HCT116 (cell line): ENCODE measurements around the gene OR2V2.

Experiments used
- EZH2phosphoT487 ChIP-seq: fragments of 200-600 bp; IDR thresholded peaks from 2 replicates; pipeline ENCODE4 v1.6.1; 2018; ENCODE audit warnings: antibody characterized with exemption, borderline replicate concordance
- JUND ChIP-seq: IDR thresholded peaks from 2 replicates; pipeline ENCODE4 v1.6.1; 2012
- POLR2A ChIP-seq: IDR thresholded peaks from 2 replicates; pipeline ENCODE4 v1.7.0; 2011; ENCODE audit warnings: borderline replicate concordance; ENCODE audit not compliant: insufficient read depth, insufficient read length; ENCODE audit errors: extremely low read depth
- RAD21 ChIP-seq: IDR thresholded peaks from 2 replicates; pipeline ENCODE4 v1.6.1; 2012; ENCODE audit warnings: low read depth, mild to moderate bottlenecking
- SIN3A ChIP-seq: IDR thresholded peaks from 2 replicates; pipeline ENCODE4 v1.6.1; 2012; ENCODE audit warnings: low read depth
- SRF ChIP-seq: IDR thresholded peaks from 2 replicates; pipeline ENCODE4 v1.6.1; 2012; ENCODE audit warnings: low read depth
- TF ChIP-seq, protein P1 (sequence below), 3 experiments: fragments of 200-600 bp in 1 of 3; sonication (generic) in 1 of 3; IDR thresholded peaks in 2 of 3; conservative IDR thresholded peaks in 1 of 3; 2 replicates each; pipeline ENCODE4 v1.5.1; 2012 to 2017; ENCODE audit warnings: low read depth in 2 of 3, low read length in 2 of 3, antibody characterized with exemption in 1 of 3, borderline replicate concordance in 1 of 3, control low read depth in 1 of 3, mild to moderate bottlenecking in 1 of 3, mixed read lengths in 1 of 3, mixed run types in 1 of 3, moderate library complexity in 1 of 3; ENCODE audit not compliant: insufficient read depth in 1 of 3
- TF ChIP-seq, protein P2 (sequence below): IDR thresholded peaks from 2 replicates; pipeline ENCODE4 v1.6.1; 2012
- TF ChIP-seq, protein P3 (sequence below): IDR thresholded peaks from 2 replicates; pipeline ENCODE4 v1.6.1; 2012; ENCODE audit warnings: low read depth

DNA sequence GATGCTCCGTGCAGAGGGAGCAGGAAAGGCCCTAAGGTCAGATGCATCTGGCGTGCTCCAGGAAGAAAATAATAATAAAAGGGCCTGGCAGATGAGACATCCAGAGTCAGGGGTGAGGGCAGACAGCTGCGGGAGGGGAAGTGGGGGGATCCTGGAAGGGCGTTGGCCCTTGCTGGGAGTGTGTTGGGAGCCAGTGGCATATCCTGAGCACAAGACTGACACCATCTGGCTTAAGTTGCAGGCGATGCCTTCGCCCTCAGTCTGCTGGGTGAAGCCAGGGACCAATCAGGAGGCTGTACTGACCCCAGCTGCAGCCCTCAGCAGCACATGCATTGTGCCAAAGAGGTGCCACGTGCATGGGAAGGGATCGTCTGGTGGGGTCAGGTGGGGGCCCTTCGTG lies 3.8 kb downstream of the OR2V2 start:
- no peak for TF ChIP-seq EZH2phosphoT487
- TF ChIP-seq, protein P1, sequence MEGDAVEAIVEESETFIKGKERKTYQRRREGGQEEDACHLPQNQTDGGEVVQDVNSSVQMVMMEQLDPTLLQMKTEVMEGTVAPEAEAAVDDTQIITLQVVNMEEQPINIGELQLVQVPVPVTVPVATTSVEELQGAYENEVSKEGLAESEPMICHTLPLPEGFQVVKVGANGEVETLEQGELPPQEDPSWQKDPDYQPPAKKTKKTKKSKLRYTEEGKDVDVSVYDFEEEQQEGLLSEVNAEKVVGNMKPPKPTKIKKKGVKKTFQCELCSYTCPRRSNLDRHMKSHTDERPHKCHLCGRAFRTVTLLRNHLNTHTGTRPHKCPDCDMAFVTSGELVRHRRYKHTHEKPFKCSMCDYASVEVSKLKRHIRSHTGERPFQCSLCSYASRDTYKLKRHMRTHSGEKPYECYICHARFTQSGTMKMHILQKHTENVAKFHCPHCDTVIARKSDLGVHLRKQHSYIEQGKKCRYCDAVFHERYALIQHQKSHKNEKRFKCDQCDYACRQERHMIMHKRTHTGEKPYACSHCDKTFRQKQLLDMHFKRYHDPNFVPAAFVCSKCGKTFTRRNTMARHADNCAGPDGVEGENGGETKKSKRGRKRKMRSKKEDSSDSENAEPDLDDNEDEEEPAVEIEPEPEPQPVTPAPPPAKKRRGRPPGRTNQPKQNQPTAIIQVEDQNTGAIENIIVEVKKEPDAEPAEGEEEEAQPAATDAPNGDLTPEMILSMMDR (IDR thresholded peaks at IDR 0.05 in 2 of 3, conservative IDR thresholded peaks at IDR 0.05 in 1 of 3; ENCODE audit: borderline replicate concordance in 1 of 3, insufficient read depth in 1 of 3, low read depth in 2 of 3, low read length in 2 of 3) = 0 out of 6 replicates have a peak, but pooled peaks of 1 of the 3 experiments have one; percentile 14
- no peak for TF ChIP-seq SRF
- no peak for TF ChIP-seq POLR2A
- TF ChIP-seq, protein P2, sequence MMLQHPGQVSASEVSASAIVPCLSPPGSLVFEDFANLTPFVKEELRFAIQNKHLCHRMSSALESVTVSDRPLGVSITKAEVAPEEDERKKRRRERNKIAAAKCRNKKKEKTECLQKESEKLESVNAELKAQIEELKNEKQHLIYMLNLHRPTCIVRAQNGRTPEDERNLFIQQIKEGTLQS = no peak
- TF ChIP-seq SIN3A = no peak
- TF ChIP-seq RAD21 = peak; percentile 61
- TF ChIP-seq, protein P3, sequence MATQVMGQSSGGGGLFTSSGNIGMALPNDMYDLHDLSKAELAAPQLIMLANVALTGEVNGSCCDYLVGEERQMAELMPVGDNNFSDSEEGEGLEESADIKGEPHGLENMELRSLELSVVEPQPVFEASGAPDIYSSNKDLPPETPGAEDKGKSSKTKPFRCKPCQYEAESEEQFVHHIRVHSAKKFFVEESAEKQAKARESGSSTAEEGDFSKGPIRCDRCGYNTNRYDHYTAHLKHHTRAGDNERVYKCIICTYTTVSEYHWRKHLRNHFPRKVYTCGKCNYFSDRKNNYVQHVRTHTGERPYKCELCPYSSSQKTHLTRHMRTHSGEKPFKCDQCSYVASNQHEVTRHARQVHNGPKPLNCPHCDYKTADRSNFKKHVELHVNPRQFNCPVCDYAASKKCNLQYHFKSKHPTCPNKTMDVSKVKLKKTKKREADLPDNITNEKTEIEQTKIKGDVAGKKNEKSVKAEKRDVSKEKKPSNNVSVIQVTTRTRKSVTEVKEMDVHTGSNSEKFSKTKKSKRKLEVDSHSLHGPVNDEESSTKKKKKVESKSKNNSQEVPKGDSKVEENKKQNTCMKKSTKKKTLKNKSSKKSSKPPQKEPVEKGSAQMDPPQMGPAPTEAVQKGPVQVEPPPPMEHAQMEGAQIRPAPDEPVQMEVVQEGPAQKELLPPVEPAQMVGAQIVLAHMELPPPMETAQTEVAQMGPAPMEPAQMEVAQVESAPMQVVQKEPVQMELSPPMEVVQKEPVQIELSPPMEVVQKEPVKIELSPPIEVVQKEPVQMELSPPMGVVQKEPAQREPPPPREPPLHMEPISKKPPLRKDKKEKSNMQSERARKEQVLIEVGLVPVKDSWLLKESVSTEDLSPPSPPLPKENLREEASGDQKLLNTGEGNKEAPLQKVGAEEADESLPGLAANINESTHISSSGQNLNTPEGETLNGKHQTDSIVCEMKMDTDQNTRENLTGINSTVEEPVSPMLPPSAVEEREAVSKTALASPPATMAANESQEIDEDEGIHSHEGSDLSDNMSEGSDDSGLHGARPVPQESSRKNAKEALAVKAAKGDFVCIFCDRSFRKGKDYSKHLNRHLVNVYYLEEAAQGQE = no peak
- TF ChIP-seq JUND = no peak
